Uterus (tissue), 2 donors: ENCODE measurements around the gene NFU1.

Experiments
- POLR2A ChIP-seq, 2 donors: fragments of 450-650 bp; IDR thresholded peaks; one replicate each; pipeline ENCODE4 v1.6.1; 2016; ENCODE audit warnings: antibody characterized with exemption in 2 of 2, mild to moderate bottlenecking in 1 of 2, moderate library complexity in 1 of 2
- TF ChIP-seq, protein P1 (sequence below), 4 experiments: fragments of 200-600 bp in 2 of 4; fragments of 450-650 bp in 2 of 4; sonication (generic) in 2 of 4; IDR thresholded peaks; one replicate each; pipeline ENCODE4 v1.5.1; 2016 to 2019; ENCODE audit warnings: antibody characterized with exemption in 4 of 4, mild to moderate bottlenecking in 2 of 4, moderate library complexity in 1 of 4

- no peak for TF ChIP-seq POLR2A (IDR thresholded peaks at IDR 0.05)
- TF ChIP-seq, protein P1, sequence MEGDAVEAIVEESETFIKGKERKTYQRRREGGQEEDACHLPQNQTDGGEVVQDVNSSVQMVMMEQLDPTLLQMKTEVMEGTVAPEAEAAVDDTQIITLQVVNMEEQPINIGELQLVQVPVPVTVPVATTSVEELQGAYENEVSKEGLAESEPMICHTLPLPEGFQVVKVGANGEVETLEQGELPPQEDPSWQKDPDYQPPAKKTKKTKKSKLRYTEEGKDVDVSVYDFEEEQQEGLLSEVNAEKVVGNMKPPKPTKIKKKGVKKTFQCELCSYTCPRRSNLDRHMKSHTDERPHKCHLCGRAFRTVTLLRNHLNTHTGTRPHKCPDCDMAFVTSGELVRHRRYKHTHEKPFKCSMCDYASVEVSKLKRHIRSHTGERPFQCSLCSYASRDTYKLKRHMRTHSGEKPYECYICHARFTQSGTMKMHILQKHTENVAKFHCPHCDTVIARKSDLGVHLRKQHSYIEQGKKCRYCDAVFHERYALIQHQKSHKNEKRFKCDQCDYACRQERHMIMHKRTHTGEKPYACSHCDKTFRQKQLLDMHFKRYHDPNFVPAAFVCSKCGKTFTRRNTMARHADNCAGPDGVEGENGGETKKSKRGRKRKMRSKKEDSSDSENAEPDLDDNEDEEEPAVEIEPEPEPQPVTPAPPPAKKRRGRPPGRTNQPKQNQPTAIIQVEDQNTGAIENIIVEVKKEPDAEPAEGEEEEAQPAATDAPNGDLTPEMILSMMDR (IDR thresholded peaks at IDR 0.05): no peak
Measured at GRCh38 chr2:69456154-69456553, 18.9 kb upstream of the NFU1 start.
